ENCODE measurements around the gene TAS2R13. TPM values are rescaled to one million over a fixed set of nuclear protein-coding genes. Genes with fewer than 3 reads are reported as not detected.

TAS2R13 gene
- total RNA-seq, 1 donor from 2014 or later: 0.39 TPM

DNA sequence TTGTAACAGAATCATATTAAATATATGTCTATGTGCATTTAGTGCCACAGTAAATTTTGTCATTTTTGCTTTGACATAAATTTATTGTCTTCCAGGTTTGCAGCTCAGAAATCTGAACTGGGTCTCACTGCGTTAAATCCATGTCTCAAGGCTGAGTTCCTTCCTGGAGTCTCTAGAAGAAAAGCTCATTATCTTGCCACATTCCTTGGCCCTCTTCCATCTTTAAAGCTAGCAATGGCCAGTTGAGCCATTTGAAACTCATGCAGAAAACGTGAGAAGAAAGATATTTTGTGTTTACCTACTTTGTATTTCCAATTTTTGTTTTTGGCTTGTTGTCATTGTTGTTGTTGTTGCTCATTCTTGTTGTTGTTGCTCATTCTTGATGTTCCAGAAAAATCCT is 36.0 kb downstream of the TAS2R13 start:
- DNase-seq (ENCODE audit: low read depth in 2 of 2): peak in 1 of 2 donors; percentile 13

DNA sequence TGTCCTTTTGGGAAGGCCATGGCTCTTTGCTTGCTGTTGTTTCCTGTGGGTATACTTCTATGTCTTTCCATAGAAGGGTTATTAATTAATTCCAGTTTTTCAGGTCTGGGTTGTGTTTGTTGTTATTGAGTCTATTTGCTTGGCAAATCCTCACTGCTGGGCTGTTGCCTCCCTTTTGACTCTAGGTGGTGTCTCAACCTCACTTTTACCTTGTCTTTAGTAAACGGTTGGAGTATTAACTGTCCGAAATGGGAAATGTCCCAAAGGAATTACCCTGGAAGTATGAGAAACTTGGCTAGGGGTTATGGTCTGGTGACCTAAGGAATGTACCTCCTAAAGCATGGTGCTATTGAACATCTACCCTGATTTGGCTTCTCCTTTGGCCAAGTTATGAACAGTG is 42.0 kb downstream of the TAS2R13 start:
- no peak for DNase-seq (ENCODE audit: low read depth in 2 of 2)

DNA sequence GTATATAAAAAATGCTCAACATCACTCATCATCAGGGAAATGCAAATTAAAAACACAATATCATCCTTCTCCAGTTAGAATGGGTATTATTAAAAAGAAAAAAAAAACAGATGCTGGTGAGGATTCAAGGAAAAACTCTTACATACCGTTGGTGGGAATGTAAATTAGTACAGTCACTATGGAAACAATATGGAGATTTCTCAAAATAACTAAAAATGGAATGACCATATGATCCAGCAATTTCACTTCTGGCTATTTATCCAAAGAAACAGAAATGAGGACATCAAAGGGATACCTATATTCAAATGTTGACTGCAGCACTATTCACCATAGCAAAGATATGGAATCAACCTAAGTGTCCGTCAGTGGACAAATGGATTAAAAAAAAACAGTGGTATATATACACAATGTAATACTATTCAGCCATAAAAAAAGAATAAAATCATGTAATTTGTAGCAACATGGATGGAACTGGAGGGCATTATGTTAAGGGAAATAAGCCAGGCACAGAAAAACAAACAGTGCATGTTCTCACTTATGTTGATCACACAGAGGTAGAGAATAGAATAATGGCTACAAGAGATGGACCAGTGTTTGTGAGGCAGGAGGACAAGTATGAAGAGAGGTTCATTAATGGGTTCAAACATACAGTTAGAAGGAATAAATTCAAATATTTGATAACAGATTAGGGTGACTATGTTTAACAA is 45.7 kb downstream of the TAS2R13 start:
- no peak for DNase-seq (ENCODE audit: low read depth in 2 of 2)

DNA sequence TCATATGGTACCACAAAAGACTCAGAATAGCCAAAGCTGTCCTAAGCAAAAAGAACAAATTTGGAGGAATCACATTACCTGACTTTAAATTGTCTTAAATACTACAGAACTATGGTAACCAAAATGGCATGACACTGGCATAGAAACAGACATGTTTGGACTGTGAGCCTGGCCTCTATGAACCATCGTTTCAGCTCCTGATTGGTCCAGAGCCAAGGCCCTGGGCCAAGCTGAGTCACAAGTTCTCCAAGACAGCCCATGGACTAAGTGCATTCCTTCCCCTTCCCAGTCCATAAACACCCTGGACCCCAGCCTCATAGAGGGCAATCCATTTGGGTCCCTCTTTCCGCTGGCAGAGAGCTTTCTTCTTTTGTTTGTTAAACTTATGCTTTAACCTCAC is 48.0 kb downstream of the TAS2R13 start:
- DNase-seq (ENCODE audit: low read depth in 2 of 2): no peak

Other genes with a start within 250 kb of the TAS2R13 start
- gene STYK1, start 235.5 kb downstream of the TAS2R13 start, total RNA-seq: 3.2 and 6.7 TPM in 2 replicates
- gene YBX3, start 186.2 kb downstream of the TAS2R13 start, total RNA-seq: 122 and 127 TPM in 2 replicates
- under 0.01 TPM in 1 of 2 replicates, not detected in the other for gene TAS2R7, start 106.9 kb downstream of the TAS2R13 start, total RNA-seq
- gene TAS2R8, start 102.3 kb downstream of the TAS2R13 start, total RNA-seq: not detected in 2 replicates
- gene TAS2R9, start 99.4 kb downstream of the TAS2R13 start, total RNA-seq: not detected in 2 replicates
- gene TAS2R10, start 83.2 kb downstream of the TAS2R13 start, total RNA-seq: 0.13 and 0.51 TPM in 2 replicates
- 0.13 and 0.51 TPM in 2 replicates for gene PRR4, start 60.1 kb downstream of the TAS2R13 start, total RNA-seq
- 6.5 and 10.5 TPM in 2 replicates for gene PRH1, start 25.3 kb downstream of the TAS2R13 start, total RNA-seq
- not detected in 2 replicates for gene PRH2, start 19.7 kb upstream of the TAS2R13 start, total RNA-seq
- 0.90 and 1.0 TPM in 2 replicates for gene TAS2R14, start 29.7 kb upstream of the TAS2R13 start, total RNA-seq
- gene TAS2R50, start 77.3 kb upstream of the TAS2R13 start, total RNA-seq: 1.2 and 1.8 TPM in 2 replicates
- 1.3 and 2.3 TPM in 2 replicates for gene TAS2R20, start 88.7 kb upstream of the TAS2R13 start, total RNA-seq
- gene TAS2R19, start 113.1 kb upstream of the TAS2R13 start, total RNA-seq: 1.7 and 3.4 TPM in 2 replicates
- 1.2 and 2.3 TPM in 2 replicates for gene TAS2R31, start 121.8 kb upstream of the TAS2R13 start, total RNA-seq
- 1.0 and 1.4 TPM in 2 replicates for gene TAS2R46, start 152.7 kb upstream of the TAS2R13 start, total RNA-seq
- 0.26 and 1.6 TPM in 2 replicates for gene TAS2R43, start 182.8 kb upstream of the TAS2R13 start, total RNA-seq
- gene TAS2R30, start 225.1 kb upstream of the TAS2R13 start, total RNA-seq: 1.3 and 2.0 TPM in 2 replicates

All from dermis microvascular lymphatic vessel endothelial cell (primary cell).